Vagina (tissue), 2 donors: ENCODE data around the gene ENTHD1.

Source experiments
- POLR2AphosphoS5 ChIP-seq, 2 donors: sonication (generic); formaldehyde crosslinking; IDR thresholded peaks; one replicate each; pipeline ENCODE4 v1.9.0; 2017; ENCODE audit warnings: antibody characterized with exemption in 2 of 2, mild to moderate bottlenecking in 2 of 2, low read depth in 1 of 2; ENCODE audit not compliant: insufficient read depth in 1 of 2
- TF ChIP-seq, protein P1 (sequence below), 3 experiments: fragments of 450-650 bp in 2 of 3; fragments of 200-600 bp in 1 of 3; sonication (generic) in 1 of 3; IDR thresholded peaks; one replicate each; pipeline ENCODE4 v1.5.1; 2017 to 2019; ENCODE audit warnings: antibody characterized with exemption in 3 of 3, mild to moderate bottlenecking in 2 of 3, moderate library complexity in 2 of 3

DNA sequence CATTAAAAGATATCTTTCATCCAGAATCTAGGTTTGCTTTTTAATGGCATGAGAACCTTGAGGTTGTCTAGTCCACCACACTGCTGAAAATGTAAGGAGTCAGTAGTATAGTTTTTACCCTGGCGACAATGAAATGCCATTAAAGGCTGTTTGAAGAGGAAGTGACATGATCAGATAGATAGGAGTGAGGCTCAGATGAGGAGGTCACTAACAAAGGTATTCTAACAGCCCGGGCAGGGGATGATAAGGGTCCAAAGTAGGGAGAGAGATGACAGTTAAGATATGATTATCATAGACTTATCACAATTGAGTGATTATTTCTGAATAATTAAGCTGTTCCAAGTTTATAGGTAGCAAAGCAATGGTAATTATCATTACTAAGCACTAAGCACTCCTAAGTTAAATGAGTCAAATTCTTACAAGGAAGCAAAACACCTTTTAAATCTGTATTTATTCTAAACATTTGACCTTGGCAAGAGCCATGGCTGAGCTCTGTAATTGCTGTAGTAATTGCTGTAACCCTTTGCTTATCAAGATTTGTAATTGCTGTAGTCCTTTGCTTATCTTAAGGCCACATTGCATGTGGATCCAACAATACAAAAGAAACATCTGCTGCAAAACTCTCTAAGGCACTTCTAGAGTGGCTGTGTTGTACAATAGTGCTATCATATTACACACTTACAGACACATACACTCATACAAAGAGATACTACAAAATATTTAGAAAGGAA is 92.6 kb downstream of the ENTHD1 start:
- TF ChIP-seq, protein P1, sequence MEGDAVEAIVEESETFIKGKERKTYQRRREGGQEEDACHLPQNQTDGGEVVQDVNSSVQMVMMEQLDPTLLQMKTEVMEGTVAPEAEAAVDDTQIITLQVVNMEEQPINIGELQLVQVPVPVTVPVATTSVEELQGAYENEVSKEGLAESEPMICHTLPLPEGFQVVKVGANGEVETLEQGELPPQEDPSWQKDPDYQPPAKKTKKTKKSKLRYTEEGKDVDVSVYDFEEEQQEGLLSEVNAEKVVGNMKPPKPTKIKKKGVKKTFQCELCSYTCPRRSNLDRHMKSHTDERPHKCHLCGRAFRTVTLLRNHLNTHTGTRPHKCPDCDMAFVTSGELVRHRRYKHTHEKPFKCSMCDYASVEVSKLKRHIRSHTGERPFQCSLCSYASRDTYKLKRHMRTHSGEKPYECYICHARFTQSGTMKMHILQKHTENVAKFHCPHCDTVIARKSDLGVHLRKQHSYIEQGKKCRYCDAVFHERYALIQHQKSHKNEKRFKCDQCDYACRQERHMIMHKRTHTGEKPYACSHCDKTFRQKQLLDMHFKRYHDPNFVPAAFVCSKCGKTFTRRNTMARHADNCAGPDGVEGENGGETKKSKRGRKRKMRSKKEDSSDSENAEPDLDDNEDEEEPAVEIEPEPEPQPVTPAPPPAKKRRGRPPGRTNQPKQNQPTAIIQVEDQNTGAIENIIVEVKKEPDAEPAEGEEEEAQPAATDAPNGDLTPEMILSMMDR (IDR thresholded peaks at IDR 0.05) = no peak
- TF ChIP-seq POLR2AphosphoS5 (IDR thresholded peaks at IDR 0.05; ENCODE audit: insufficient read depth in 1 of 2, low read depth in 1 of 2) = no peak
